Neural cell (in vitro differentiated cells): Measurements from ENCODE around the gene HINT2.

Experiments used
- CTCF ChIP-seq: fragments of 450-650 bp; IDR thresholded peaks from 2 replicates; pipeline ENCODE4 v1.5.1; 2014; ENCODE audit warnings: antibody characterized with exemption, mild to moderate bottlenecking, moderate library complexity; ENCODE audit not compliant: poor library complexity, severe bottlenecking
- EP300 ChIP-seq: fragments of 450-650 bp; conservative IDR thresholded peaks from 2 replicates; pipeline ENCODE4 v1.6.1; 2014; ENCODE audit warnings: antibody characterized with exemption, mild to moderate bottlenecking, moderate library complexity; ENCODE audit not compliant: poor library complexity, severe bottlenecking
- POLR2AphosphoS5 ChIP-seq: IDR thresholded peaks from 2 replicates; pipeline ENCODE4 v1.6.1; 2012
- RAD21 ChIP-seq: fragments of 450-650 bp; conservative IDR thresholded peaks from 2 replicates; pipeline ENCODE4 v1.6.1; 2014; ENCODE audit warnings: antibody characterized with exemption, mild to moderate bottlenecking, moderate library complexity
- SMC3 ChIP-seq: fragments of 450-650 bp; conservative IDR thresholded peaks from 2 replicates; pipeline ENCODE4 v1.6.1; 2014; ENCODE audit warnings: antibody characterized with exemption, mild to moderate bottlenecking, moderate library complexity; ENCODE audit not compliant: poor library complexity
- TAF1 ChIP-seq: IDR thresholded peaks from 2 replicates; pipeline ENCODE4 v1.6.1; 2012; ENCODE audit warnings: low read depth

- no peak for TF ChIP-seq CTCF
- no peak for TF ChIP-seq POLR2AphosphoS5
- no peak for TF ChIP-seq EP300
- no peak for TF ChIP-seq RAD21
- no peak for TF ChIP-seq TAF1
- no peak for TF ChIP-seq SMC3
Measured at GRCh38 chr9:35795695-35796094, 19.1 kb downstream of the HINT2 start.
